Glutamatergic neuron (in vitro differentiated cells): ENCODE data around the gene DYRK3. TPM values are rescaled to one million over a fixed set of nuclear protein-coding genes. Genes with fewer than 3 reads are reported as not detected.

Experiments
- DNase-seq: peaks from one replicate; pipeline ENCODE4 v3.0.0; 2022
- H3K27ac Mint-ChIP-seq: one replicate; pipeline ENCODE4 v1.8.0; 2020; ENCODE audit warnings: mild to moderate bottlenecking, mixed read lengths, inconsistent platforms; ENCODE audit not compliant: unreplicated experiment
- H3K27me3 Mint-ChIP-seq: one replicate; pipeline ENCODE4 v1.8.0; 2020; ENCODE audit warnings: mild to moderate bottlenecking, moderate library complexity, mixed read lengths, inconsistent platforms; ENCODE audit not compliant: unreplicated experiment
- H3K36me3 Mint-ChIP-seq: one replicate; pipeline ENCODE4 v1.8.0; 2020; ENCODE audit warnings: mild to moderate bottlenecking, mixed read lengths, inconsistent platforms; ENCODE audit not compliant: unreplicated experiment
- H3K4me1 Mint-ChIP-seq: one replicate; pipeline ENCODE4 v1.8.0; 2020; ENCODE audit warnings: mild to moderate bottlenecking, low read depth, mixed read lengths, inconsistent platforms; ENCODE audit not compliant: unreplicated experiment
- H3K4me3 Mint-ChIP-seq: one replicate; pipeline ENCODE4 v1.8.0; 2020; ENCODE audit warnings: mild to moderate bottlenecking, mixed read lengths, inconsistent platforms; ENCODE audit not compliant: unreplicated experiment
- H3K9me3 Mint-ChIP-seq: one replicate; pipeline ENCODE4 v1.8.0; 2020; ENCODE audit warnings: mild to moderate bottlenecking, moderate library complexity, mixed read lengths, inconsistent platforms; ENCODE audit not compliant: unreplicated experiment
- total RNA-seq: library from RNA; stranded (reverse); fragmentation: NEBNext Ultra II Directional; extraction: Animal tissue kit (Norgen Biotek cat#: 25700); gene quantifications from one replicate; pipeline ENCODE4 v1.2.1, GENCODE V29; 2021; ENCODE audit not compliant: unreplicated experiment
- TF ChIP-seq, protein P1 (sequence below): fragments of 200-600 bp; sonication (generic); IDR thresholded peaks from one replicate; pipeline ENCODE4 v1.5.0; 2021; ENCODE audit not compliant: partially characterized antibody, unreplicated experiment

DYRK3 gene
- total RNA-seq, 1 donor from 2014 or later: 1.3 TPM

DNA sequence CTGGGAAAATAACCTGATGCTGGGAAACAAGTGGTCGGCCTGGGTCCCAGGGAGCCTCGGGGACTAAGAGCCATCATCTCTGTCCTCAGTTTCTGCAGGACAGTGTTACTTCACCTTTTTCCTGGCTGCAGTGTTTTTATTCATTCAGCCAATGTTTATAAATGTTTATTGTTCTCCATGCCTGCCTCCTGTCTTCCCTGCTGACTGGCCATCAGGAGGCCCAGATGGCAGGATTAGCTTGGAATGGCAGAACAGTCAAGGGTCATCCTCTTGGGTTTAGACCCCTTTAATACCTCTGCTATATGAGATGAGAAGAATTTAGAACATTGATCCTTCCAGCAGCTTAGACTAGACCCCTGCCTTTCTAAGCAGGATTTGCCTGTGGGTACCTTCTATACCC is 62.7 kb downstream of the DYRK3 start:
- Mint-ChIP-seq H3K4me1 (peaks cover 71% of the 10 kb centered on the region), H3K36me3 (no peaks in the 10 kb centered on the region), H3K4me3 (no peak overlapping the region), H3K27me3 (peaks cover 7% of the 10 kb centered on the region), H3K9me3 (peaks cover 4% of the 10 kb centered on the region), H3K27ac (no peak overlapping the region)
- no peak for DNase-seq
- TF ChIP-seq, protein P1, sequence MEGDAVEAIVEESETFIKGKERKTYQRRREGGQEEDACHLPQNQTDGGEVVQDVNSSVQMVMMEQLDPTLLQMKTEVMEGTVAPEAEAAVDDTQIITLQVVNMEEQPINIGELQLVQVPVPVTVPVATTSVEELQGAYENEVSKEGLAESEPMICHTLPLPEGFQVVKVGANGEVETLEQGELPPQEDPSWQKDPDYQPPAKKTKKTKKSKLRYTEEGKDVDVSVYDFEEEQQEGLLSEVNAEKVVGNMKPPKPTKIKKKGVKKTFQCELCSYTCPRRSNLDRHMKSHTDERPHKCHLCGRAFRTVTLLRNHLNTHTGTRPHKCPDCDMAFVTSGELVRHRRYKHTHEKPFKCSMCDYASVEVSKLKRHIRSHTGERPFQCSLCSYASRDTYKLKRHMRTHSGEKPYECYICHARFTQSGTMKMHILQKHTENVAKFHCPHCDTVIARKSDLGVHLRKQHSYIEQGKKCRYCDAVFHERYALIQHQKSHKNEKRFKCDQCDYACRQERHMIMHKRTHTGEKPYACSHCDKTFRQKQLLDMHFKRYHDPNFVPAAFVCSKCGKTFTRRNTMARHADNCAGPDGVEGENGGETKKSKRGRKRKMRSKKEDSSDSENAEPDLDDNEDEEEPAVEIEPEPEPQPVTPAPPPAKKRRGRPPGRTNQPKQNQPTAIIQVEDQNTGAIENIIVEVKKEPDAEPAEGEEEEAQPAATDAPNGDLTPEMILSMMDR: no peak

Other genes with a start within 250 kb of the DYRK3 start
- gene IKBKE, start 165.1 kb upstream of the DYRK3 start, total RNA-seq: 0.20 TPM
- gene RASSF5, start 128.0 kb upstream of the DYRK3 start, total RNA-seq: 2.7 TPM
- 19.5 TPM for gene EIF2D, start 23.1 kb upstream of the DYRK3 start, total RNA-seq
- 93.8 TPM for gene MAPKAPK2, start 49.4 kb downstream of the DYRK3 start, total RNA-seq
- gene IL19, start 135.2 kb downstream of the DYRK3 start, total RNA-seq: not detected
- not detected for gene IL10, start 137.0 kb downstream of the DYRK3 start, total RNA-seq
- not detected for gene IL20, start 230.1 kb downstream of the DYRK3 start, total RNA-seq